Middle frontal gyrus (tissue), 1 donor: ENCODE measurements around the gene MMP19.

Experiments
- DNase-seq: peaks from one replicate; pipeline ENCODE4 v3.0.0-alpha.2; 2015; ENCODE audit warnings: low spot score; ENCODE audit errors: extremely low spot score

MMP19 gene

DNA sequence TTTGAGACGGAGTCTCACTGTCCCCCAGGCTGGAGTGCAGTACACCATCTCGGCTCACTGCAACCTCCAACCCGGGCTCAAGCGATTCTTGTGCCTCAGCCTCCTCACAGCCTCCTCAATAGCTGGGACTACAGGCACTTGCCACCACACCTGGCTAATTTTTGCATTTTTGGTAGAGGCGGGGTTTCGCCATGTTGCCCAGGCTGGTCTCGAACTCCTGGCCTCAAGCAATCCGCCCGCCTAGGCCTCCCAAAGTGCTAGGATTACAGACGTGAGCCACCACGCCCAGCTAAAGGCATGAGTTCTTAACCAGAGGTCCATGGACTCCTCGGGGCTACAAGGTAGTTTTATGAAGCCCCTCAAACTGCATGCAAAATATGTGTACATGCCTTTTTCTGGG lies 27.3 kb downstream of the MMP19 start:
- DNase-seq, result no peak

DNA sequence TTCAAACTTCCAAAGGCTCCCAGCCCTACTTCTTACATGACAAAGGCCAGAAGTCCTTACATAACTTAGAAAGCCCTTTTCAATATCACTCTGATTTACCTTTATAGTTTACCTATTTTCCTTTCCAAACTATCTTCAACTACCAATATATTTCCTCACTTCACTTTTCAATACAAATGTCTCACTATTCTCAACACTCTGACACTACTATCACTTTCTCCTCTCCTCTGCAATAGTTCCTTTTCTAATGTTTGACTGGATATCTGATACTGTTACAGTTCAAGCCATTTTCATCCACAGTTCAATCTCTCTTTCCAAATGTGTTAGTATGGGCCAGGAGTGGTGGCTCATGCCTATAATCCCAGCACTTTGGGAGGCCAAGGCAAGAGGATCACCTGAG lies 28.5 kb downstream of the MMP19 start:
- DNase-seq, result no peak

DNA sequence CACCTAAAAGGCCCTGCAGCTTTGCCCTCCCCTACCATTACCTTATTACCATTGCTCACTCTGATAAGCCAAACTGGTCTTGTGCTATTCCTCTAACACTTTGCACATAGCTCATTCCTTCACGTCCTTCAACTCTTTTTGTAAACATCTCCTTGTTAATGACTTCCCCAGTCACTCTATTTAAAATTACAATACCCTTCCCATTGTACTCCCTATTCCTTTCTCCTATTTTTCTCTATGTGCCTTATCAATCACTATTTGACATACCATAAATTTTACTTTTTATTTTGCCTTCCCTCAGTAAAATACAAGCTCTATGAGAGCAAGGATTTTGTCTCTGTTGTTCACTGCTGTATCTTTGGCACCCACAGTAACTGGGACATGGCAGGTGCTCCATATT lies 30.6 kb downstream of the MMP19 start:
- DNase-seq, result no peak

DNA sequence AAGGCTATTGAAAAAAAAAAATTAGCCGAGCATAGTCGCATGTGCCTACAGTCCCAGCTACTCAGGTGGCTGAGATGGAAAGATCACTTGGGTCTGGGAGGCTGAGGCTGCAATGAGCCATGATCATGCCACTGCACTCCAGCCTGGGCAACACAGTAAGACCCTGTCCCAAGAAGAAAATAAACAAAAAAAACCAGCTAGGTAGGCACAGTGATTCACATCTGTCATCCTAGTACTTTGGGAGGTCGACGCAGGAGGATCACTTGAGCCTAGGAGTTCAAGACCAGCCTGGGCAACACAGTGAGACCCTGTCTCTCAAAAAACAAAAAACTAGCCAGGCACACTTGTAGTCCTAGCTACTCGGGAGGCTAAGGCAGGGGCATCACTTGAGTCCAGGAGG lies 33.5 kb downstream of the MMP19 start:
- no peak for DNase-seq

DNA sequence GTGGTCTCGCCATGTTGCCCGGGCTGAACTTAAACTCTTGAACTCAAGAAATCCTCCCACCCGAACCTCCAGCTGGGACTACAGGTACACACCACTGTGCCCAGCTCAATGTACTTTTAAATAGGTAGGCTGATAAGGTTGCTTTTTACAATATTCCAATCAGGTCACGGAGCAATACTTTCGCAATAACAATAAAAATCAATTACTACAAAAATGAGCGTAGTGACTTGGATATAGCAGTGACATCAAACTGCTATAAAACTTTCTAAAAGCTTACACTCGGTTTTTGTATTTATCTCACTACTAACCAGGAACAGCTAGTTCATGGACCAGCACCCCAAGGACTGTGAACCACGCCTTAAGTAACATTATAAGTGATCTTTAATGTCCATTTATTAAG lies 35.8 kb downstream of the MMP19 start:
- DNase-seq, result no peak

DNA sequence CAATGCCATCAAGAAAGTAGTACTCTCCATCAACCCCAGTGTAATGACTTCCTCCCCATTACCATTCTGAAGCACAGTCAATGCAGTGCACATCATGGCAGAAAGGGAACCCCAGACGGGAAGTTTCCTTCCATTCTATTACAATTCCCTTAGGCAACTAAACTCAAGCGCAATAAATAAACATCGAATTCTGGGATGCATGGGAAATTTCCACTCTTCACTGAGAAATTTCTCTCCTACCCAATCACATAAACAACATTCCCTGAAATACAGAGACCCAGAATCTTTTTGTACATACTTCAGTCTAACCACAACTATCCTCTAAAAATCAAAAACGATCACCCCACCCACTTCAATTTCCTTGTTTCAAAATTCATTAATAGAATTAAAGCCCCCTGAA lies 45.2 kb downstream of the MMP19 start:
- DNase-seq, result no peak

DNA sequence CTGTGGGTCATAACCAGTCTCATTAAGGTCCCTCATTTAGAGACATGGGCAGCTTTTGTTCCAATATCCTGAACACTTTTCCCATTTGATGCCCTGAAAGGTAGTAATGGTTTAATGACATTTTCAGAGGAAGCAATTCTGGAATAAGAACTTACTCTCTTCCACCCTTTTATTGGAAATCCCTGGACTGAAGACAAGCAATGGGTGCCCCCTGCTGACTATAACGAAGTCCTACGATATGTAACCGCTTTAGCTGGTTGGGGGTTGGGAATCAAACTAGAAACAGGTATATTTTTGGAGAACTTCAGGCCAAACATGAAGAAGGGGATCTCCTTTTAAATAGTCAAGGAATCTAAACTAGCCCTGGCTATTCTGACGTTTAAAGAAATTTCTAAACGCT lies 45.7 kb downstream of the MMP19 start:
- DNase-seq, result no peak

DNA sequence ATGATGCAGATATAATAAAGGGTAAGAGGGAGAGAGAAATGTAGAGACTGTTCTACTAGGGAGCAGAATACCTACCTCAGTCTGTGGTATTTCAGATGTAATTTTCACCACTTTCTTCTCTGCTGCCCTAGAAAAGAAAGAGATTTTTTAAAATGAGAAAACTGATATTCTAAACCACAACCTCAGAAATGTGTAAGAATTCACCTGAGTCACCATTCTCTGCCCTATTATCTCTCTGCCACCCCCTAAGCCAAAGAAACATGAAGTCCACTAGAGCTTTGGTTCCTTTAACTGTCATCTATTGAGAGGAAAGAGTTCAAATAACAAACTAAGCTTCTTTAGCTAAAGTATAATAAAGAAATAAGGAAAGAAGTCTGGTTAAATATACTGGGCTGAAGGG lies 46.8 kb downstream of the MMP19 start:
- no peak for DNase-seq

DNA sequence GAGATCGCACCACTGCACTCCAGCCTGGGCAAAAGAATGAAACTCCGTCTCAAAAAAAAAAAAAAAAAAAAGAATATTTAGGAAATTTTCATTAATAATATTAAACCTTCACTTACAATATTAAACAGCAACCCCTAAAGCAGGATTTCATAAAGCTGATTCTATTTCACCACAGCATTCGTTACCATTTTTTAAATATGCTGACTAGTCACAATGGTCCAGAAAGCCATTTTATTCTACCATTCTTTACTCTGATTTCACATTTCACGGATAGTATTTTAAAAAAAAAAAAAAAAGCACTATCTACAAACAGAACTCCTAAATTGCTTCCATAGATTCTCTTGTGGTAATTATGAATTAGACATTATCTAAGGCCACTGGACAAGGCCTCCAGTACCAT lies 52.8 kb downstream of the MMP19 start:
- no peak for DNase-seq

DNA sequence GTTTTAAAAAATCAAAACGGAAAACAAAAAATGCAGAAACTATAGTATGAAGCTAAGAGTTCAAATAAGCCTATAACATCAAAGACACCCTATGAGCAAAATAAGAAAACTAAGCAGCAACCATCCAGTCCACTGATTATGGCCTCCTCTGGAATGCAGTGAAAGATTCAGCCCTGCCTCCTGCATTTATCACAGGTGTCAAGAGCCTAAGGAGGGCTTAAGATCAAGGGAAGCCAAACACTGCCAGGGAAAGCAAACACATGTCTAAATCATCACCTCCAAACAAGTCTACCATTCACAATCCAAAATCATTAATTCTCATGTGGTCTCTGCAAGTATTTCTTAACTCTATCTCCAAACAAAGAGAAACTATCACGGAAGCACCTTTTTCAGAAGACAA lies 53.6 kb downstream of the MMP19 start:
- no peak for DNase-seq

DNA sequence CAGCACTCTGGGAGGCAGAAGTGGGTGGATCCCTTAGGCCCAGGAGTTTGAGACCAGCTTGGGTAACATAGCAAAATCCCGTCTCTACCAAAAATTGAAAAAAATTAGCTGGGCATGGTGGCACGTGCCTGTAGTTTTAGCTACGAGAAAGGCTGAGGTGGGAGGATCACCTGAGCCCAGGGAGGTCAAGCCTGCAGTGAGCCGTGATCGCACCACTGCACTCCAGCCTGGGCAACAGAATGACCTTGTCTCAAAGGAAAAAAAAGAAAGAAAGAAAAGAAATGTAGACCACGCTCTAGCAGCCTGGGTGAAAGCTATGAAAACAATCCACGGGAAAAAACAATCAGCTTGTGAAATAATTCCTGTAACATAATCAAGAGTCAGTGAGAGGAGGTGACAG lies 54.2 kb downstream of the MMP19 start:
- no peak for DNase-seq
